ENCODE results near the gene MXD1. TPM values are rescaled to one million over a fixed set of nuclear protein-coding genes. Genes with fewer than 3 reads are reported as not detected.

Gene MXD1
- polyA plus RNA-seq, 1 of the 3 experiments (the other 2 are of a cell fraction): 2.3 TPM

DNA sequence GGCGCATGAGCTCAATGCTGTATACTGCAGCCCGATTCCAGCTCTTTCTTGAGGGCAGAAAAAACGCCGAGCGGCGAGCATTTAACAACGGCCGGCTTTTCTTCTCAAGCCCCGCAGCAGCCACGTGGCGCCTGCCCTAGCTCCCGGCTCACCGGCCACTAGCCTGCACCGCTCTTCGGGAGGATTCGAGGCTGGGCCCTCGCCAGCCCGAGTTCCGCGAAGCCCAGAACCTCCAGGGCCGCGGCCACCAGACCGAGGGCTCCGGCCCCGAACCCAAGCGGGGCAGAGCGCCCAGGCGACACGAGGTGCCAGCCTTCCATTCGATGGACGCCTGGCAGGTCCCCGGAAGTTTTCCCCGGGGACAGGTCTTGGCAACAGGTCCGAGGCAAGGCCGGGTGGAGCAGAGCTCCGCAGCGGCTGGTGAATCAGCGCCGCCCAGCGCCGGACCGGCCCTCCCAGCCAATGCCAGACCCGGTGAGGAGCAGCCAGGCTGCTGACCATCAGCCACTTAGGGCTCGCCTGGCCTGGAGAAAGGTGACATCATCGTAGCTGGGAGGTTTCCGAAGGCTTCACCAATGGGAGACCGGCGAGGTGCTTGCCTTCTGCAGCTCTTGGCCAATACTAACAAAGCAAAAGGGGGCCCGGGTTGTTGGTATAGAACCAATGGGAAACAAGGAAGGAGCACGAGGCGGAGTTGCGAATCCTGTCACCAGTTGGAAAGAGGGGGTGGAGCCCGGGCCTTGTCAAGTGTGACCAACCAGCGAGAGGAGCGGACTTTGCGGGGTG, 552 bp upstream of the MXD1 start (continued):
- TF ChIP-seq GATA2 (CRISPR knock-in tag; IDR thresholded peaks at IDR 0.05): no peak
- 0 out of 2 replicates have a peak, but pooled peaks have one; percentile 2 for TF ChIP-seq RCOR1 (IDR thresholded peaks at IDR 0.05; ENCODE audit: low read length)
- TF ChIP-seq, protein P1, sequence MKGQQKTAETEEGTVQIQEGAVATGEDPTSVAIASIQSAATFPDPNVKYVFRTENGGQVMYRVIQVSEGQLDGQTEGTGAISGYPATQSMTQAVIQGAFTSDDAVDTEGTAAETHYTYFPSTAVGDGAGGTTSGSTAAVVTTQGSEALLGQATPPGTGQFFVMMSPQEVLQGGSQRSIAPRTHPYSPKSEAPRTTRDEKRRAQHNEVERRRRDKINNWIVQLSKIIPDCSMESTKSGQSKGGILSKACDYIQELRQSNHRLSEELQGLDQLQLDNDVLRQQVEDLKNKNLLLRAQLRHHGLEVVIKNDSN (IDR thresholded peaks at IDR 0.05; ENCODE audit: borderline replicate concordance, low read depth): 0 out of 2 replicates have a peak, but pooled peaks have one; percentile 4
- TF ChIP-seq, protein P2, sequence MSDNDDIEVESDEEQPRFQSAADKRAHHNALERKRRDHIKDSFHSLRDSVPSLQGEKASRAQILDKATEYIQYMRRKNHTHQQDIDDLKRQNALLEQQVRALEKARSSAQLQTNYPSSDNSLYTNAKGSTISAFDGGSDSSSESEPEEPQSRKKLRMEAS (IDR thresholded peaks at IDR 0.05; ENCODE audit: low read depth): peak; percentile 86
- TF ChIP-seq NFIC (IDR thresholded peaks at IDR 0.05; ENCODE audit: borderline replicate concordance): peak; percentile 57; the same call in 1 of the 2 replicates
- TF ChIP-seq, protein P3, sequence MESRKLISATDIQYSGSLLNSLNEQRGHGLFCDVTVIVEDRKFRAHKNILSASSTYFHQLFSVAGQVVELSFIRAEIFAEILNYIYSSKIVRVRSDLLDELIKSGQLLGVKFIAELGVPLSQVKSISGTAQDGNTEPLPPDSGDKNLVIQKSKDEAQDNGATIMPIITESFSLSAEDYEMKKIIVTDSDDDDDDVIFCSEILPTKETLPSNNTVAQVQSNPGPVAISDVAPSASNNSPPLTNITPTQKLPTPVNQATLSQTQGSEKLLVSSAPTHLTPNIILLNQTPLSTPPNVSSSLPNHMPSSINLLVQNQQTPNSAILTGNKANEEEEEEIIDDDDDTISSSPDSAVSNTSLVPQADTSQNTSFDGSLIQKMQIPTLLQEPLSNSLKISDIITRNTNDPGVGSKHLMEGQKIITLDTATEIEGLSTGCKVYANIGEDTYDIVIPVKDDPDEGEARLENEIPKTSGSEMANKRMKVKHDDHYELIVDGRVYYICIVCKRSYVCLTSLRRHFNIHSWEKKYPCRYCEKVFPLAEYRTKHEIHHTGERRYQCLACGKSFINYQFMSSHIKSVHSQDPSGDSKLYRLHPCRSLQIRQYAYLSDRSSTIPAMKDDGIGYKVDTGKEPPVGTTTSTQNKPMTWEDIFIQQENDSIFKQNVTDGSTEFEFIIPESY (IDR thresholded peaks at IDR 0.05; ENCODE audit: borderline replicate concordance, low read depth): no peak

DNA sequence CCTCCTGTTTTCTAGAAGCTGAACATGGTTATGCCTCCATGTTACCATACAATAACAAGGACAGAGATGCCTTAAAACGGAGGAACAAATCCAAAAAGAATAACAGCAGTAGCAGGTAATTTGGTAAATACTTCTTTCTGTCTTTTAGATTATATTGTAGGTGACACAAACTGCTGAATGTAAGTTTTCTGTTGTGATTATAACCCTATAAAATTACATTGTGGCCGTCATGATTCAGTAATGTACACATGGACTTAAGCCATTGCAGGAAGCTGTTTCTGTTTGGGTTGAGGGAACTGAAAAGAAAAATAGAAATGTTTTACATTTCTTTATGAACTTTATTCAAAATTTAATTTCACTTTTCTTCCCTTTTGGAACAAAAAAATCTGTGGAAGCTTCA, 1.2 kb downstream of the MXD1 start:
- Histone ChIP-seq H4K20me1 (ENCODE audit: insufficient read depth) (no peaks in the 10 kb centered on the region), H2AFZ (ENCODE audit: low read depth) (0 out of 2 replicates have a peak overlapping the region, but pooled peaks have one; percentile 27), H3K9me2 (no peaks in the 10 kb centered on the region), H3K27ac (ENCODE audit: low read depth in 2 of 2, low read length in 1 of 2) (no peak overlapping the region), H3K36me3 (replicated peaks in 1 of 2; ENCODE audit: control insufficient read depth in 1 of 2, insufficient read depth in 2 of 2, low read length in 1 of 2) (peaks cover 6 to 30% of the 10 kb centered on the region in 2 experiments), H3F3A (replicated peaks; ENCODE audit: insufficient read depth) (peaks cover 25% of the 10 kb centered on the region), H3K79me2 (ENCODE audit: insufficient read depth) (peaks cover 10% of the 10 kb centered on the region; the same call in 1 of the 2 replicates), H3K27me3 (ENCODE audit: insufficient read depth) (no peaks in the 10 kb centered on the region), H3K4me3 (ENCODE audit: low read depth in 2 of 2, low read length in 1 of 2) (peak overlapping the region; percentile 86 to 94), H3K9ac (peak overlapping the region; percentile 75; the same call in 1 of the 2 replicates), H3K9me3 (no peaks in the 10 kb centered on the region), H3K4me1 (ENCODE audit: control insufficient read depth in 1 of 2, insufficient read depth in 2 of 2, low read depth in 1 of 2, low read length in 1 of 2) (peaks cover 2 to 7% of the 10 kb centered on the region in 2 experiments; a peak in 3 of 4 replicates), H3K4me2 (peak overlapping the region; percentile 91)
- TF ChIP-seq JUND (IDR thresholded peaks at IDR 0.05) (no peak), SIN3A (IDR thresholded peaks at IDR 0.05; ENCODE audit: borderline replicate concordance, low read depth, low read length) (no peak), RXRA (IDR thresholded peaks at IDR 0.05; ENCODE audit: borderline replicate concordance, low read depth) (no peak), FOSL2 (IDR thresholded peaks at IDR 0.05; ENCODE audit: borderline replicate concordance, low read depth) (no peak), TCF12 (IDR thresholded peaks at IDR 0.05) (no peak), FOXJ3 (CRISPR knock-in tag; IDR thresholded peaks at IDR 0.05) (no peak), RFX5 (IDR thresholded peaks at IDR 0.05; ENCODE audit: low read length) (no peak), EP300 (IDR thresholded peaks at IDR 0.05; ENCODE audit: borderline replicate concordance in 1 of 2, low read depth in 1 of 2, low read length in 1 of 2) (no peak), NRF1 (IDR thresholded peaks at IDR 0.05; ENCODE audit: low read depth, low read length) (no peak), SMC3 (IDR thresholded peaks at IDR 0.05; ENCODE audit: low read depth, low read length) (no peak), FOXM1 (IDR thresholded peaks at IDR 0.05; ENCODE audit: low read depth) (no peak), GATA2 (CRISPR knock-in tag; IDR thresholded peaks at IDR 0.05) (no peak)
- TF ChIP-seq, protein P4, sequence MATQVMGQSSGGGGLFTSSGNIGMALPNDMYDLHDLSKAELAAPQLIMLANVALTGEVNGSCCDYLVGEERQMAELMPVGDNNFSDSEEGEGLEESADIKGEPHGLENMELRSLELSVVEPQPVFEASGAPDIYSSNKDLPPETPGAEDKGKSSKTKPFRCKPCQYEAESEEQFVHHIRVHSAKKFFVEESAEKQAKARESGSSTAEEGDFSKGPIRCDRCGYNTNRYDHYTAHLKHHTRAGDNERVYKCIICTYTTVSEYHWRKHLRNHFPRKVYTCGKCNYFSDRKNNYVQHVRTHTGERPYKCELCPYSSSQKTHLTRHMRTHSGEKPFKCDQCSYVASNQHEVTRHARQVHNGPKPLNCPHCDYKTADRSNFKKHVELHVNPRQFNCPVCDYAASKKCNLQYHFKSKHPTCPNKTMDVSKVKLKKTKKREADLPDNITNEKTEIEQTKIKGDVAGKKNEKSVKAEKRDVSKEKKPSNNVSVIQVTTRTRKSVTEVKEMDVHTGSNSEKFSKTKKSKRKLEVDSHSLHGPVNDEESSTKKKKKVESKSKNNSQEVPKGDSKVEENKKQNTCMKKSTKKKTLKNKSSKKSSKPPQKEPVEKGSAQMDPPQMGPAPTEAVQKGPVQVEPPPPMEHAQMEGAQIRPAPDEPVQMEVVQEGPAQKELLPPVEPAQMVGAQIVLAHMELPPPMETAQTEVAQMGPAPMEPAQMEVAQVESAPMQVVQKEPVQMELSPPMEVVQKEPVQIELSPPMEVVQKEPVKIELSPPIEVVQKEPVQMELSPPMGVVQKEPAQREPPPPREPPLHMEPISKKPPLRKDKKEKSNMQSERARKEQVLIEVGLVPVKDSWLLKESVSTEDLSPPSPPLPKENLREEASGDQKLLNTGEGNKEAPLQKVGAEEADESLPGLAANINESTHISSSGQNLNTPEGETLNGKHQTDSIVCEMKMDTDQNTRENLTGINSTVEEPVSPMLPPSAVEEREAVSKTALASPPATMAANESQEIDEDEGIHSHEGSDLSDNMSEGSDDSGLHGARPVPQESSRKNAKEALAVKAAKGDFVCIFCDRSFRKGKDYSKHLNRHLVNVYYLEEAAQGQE (IDR thresholded peaks at IDR 0.05; ENCODE audit: low read depth, low read length): no peak
- TF ChIP-seq, protein P5, sequence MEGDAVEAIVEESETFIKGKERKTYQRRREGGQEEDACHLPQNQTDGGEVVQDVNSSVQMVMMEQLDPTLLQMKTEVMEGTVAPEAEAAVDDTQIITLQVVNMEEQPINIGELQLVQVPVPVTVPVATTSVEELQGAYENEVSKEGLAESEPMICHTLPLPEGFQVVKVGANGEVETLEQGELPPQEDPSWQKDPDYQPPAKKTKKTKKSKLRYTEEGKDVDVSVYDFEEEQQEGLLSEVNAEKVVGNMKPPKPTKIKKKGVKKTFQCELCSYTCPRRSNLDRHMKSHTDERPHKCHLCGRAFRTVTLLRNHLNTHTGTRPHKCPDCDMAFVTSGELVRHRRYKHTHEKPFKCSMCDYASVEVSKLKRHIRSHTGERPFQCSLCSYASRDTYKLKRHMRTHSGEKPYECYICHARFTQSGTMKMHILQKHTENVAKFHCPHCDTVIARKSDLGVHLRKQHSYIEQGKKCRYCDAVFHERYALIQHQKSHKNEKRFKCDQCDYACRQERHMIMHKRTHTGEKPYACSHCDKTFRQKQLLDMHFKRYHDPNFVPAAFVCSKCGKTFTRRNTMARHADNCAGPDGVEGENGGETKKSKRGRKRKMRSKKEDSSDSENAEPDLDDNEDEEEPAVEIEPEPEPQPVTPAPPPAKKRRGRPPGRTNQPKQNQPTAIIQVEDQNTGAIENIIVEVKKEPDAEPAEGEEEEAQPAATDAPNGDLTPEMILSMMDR (IDR thresholded peaks at IDR 0.05): no peak
- ChIA-PET POLR2A (interaction anchor here (1.2 to 2.7 kb wide), 2 partner anchors 171 to 227 kb away, joined by 3 to 38 read pairs; partner anchors contain the start of gene PCBP1), CTCF (interaction anchor here (0.8 to 7.2 kb wide), 3 partner anchors 147 to 227 kb away, joined by 3 to 74 read pairs (median 20); no protein-coding TSS in a partner anchor)
- DNase-seq: no peak
- WGBS (ENCODE audit: low lambda C conversion rate): 50% methylated on average over 2 of the region's 2 CpGs
